ENCODE measurements around the gene ACOT6.
"Not testable (repeated sequence)": the region's sequence is repeated elsewhere in the genome, so short reads cannot be mapped to it uniquely, and the experiment has no call there.

Gene ACOT6

GRCh38 chr14:73599499-73599898 is 12.8 kb upstream of the ACOT6 start:
- DNase-seq (ENCODE audit: low spot score): no peak

GRCh38 chr14:73602994-73603393 is 9.3 kb upstream of the ACOT6 start:
- DNase-seq (ENCODE audit: low spot score): no peak

- DNase-seq (ENCODE audit: low spot score): no peak
These were observed 6.0 kb upstream of the ACOT6 start for GRCh38 chr14:73606271-73606670.

GRCh38 chr14:73607241-73607640 is 5.1 kb upstream of the ACOT6 start:
- no peak for DNase-seq (ENCODE audit: low spot score)

- no peak for DNase-seq (ENCODE audit: low spot score)
These were observed 1.6 kb upstream of the ACOT6 start for GRCh38 chr14:73610687-73611086.

GRCh38 chr14:73613046-73613383 is 698 bp downstream of the ACOT6 start:
- DNase-seq (ENCODE audit: low spot score): no peak

GRCh38 chr14:73613419-73613963 is 1.2 kb downstream of the ACOT6 start:
- no peak for DNase-seq (ENCODE audit: low spot score)

GRCh38 chr14:73616831-73617230 is 4.5 kb downstream of the ACOT6 start:
- DNase-seq (ENCODE audit: low spot score): no peak

- DNase-seq (ENCODE audit: low spot score): no peak
These were observed 7.2 kb downstream of the ACOT6 start for GRCh38 chr14:73619524-73619923.

GRCh38 chr14:73620268-73620667 is 8.0 kb downstream of the ACOT6 start:
- DNase-seq (ENCODE audit: low spot score): no peak

GRCh38 chr14:73623504-73624054 is 11.3 kb downstream of the ACOT6 start:
- DNase-seq (ENCODE audit: low spot score): no peak

- DNase-seq (ENCODE audit: low spot score): no peak
These were observed 13.4 kb downstream of the ACOT6 start for GRCh38 chr14:73625706-73626105.

GRCh38 chr14:73627151-73627558 is 14.8 kb downstream of the ACOT6 start:
- no peak for DNase-seq (ENCODE audit: low spot score)

- no peak for DNase-seq (ENCODE audit: low spot score)
These were observed 17.9 kb downstream of the ACOT6 start for GRCh38 chr14:73630009-73630780.

- DNase-seq (ENCODE audit: low spot score): peak; percentile 67
These were observed 21.0 kb downstream of the ACOT6 start for GRCh38 chr14:73633116-73634010.

- no peak for DNase-seq (ENCODE audit: low spot score)
These were observed 21.9 kb downstream of the ACOT6 start for GRCh38 chr14:73634011-73634833.

GRCh38 chr14:73636355-73636754 is 24.0 kb downstream of the ACOT6 start:
- DNase-seq (ENCODE audit: low spot score): not testable (repeated sequence)

- no peak for DNase-seq (ENCODE audit: low spot score)
These were observed 25.5 kb downstream of the ACOT6 start for GRCh38 chr14:73637830-73638229.

GRCh38 chr14:73640796-73641365 is 28.6 kb downstream of the ACOT6 start:
- no peak for DNase-seq (ENCODE audit: low spot score)

GRCh38 chr14:73644531-73645247 is 32.4 kb downstream of the ACOT6 start, which contains the start of gene DNAL1:
TSS of gene DNAL1 (plus strand) at chr14:73644986. CDS start at chr14:73645040, 54 bp downstream.
- peak; percentile 98 for DNase-seq (ENCODE audit: low spot score)

- no peak for DNase-seq (ENCODE audit: low spot score)
These were observed 32.9 kb downstream of the ACOT6 start for GRCh38 chr14:73645248-73645610.

All from AG08395 (cell line).